Heart left ventricle (tissue), 13 donors: ENCODE data around the gene MXRA7.

Experiments
- POLR2A ChIP-seq, 2 donors: fragments of 450-650 bp; IDR thresholded peaks; one replicate each; pipeline ENCODE4 v1.6.1; 2017; ENCODE audit warnings: antibody characterized with exemption in 2 of 2, mild to moderate bottlenecking in 2 of 2, moderate library complexity in 2 of 2
- TF ChIP-seq, protein P1 (sequence below), 12 donors: fragments of 200-600 bp; sonication (generic) in 4 of 12; IDR thresholded peaks; one replicate each; pipeline versions ENCODE4 v1.5.0 to v1.8.0; 2018 to 2022; ENCODE audit warnings: antibody characterized with exemption in 12 of 12, mild to moderate bottlenecking in 5 of 12
- donor health status: ischemic (EF 13 %, LVEDD 7.1; RV severe dilation, severe dysfunction).
- donor health status: DM: no; HTN: yes; CAD: no.
- donor health status: DM: no; HTN: no; CAD: no.
- donor health status: ischemic (EF 25% LVEDD 6.9; RV normal size, moderate dysfunction).
- donor health status: ischemic (EF 25% LVEDD 5.7; RV mildly dilated, moderate dysfunction).
- donor health status: ischemic (EF 35%, LVEDD 5.7; RV mildly dilated, moderate dysfunction).
- donor health status: nonischemic (EF 11% LVEDD 7.7; RV severe dilation, severe dysfunction).
- donor health status: DM: yes; HTN: yes; CAD: no.
- donor health status: PGD.
- donor health status: ischemic (EF 29% LVEDD 5.4; RV normal size, mild dysfunction).
- donor health status: nonischemic (EF 23%, LVEDD 6.1; RV moderate dilation, normal function).

DNA sequence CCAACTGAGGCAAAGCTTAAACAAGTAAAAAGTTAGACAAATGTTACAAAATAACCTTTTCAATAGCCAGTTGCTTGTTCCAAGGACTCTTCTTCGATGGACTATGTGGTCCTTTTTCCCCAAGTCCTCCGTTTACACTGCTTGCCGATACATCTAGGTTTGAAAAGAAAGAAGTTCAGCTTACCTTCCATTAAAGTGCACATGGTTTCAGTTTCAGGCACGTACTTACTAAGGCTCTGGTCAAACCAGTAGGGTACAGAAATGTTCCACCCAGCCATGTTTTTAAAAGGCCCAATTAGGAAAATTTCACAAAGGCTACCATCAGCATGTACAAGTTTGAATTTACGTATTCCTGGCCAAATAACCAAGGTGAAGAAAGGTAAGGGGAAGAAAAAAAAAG is 24.2 kb upstream of the MXRA7 start:
- TF ChIP-seq POLR2A (IDR thresholded peaks at IDR 0.05) = no peak
- TF ChIP-seq, protein P1, sequence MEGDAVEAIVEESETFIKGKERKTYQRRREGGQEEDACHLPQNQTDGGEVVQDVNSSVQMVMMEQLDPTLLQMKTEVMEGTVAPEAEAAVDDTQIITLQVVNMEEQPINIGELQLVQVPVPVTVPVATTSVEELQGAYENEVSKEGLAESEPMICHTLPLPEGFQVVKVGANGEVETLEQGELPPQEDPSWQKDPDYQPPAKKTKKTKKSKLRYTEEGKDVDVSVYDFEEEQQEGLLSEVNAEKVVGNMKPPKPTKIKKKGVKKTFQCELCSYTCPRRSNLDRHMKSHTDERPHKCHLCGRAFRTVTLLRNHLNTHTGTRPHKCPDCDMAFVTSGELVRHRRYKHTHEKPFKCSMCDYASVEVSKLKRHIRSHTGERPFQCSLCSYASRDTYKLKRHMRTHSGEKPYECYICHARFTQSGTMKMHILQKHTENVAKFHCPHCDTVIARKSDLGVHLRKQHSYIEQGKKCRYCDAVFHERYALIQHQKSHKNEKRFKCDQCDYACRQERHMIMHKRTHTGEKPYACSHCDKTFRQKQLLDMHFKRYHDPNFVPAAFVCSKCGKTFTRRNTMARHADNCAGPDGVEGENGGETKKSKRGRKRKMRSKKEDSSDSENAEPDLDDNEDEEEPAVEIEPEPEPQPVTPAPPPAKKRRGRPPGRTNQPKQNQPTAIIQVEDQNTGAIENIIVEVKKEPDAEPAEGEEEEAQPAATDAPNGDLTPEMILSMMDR (IDR thresholded peaks at IDR 0.05) = no peak
